ENCODE data around the gene TLR8. TPM values are rescaled to one million over a fixed set of nuclear protein-coding genes. Genes with fewer than 3 reads are reported as not detected.

Gene TLR8
- polyA plus RNA-seq, 1 of the 3 experiments (the other 2 are of a cell fraction): not detected

DNA sequence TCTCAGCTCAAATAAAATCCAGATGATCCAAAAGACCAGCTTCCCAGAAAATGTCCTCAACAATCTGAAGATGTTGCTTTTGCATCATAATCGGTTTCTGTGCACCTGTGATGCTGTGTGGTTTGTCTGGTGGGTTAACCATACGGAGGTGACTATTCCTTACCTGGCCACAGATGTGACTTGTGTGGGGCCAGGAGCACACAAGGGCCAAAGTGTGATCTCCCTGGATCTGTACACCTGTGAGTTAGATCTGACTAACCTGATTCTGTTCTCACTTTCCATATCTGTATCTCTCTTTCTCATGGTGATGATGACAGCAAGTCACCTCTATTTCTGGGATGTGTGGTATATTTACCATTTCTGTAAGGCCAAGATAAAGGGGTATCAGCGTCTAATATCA is 18.7 kb upstream of the TLR8 start:
- ChIA-PET POLR2A (no interaction called here), CTCF (no interaction called here)
- no peaks in the 10 kb centered on the region for H3K4me1 ChIP-seq (ENCODE audit: control insufficient read depth in 1 of 2, insufficient read depth in 2 of 2, low read depth in 1 of 2, low read length in 1 of 2)
- H3K4me3 ChIP-seq (ENCODE audit: low read depth in 2 of 2, low read length in 1 of 2): no peak overlapping the region
- TF ChIP-seq NFIC (IDR thresholded peaks at IDR 0.05; ENCODE audit: borderline replicate concordance): no peak
- TF ChIP-seq EZH2phosphoT487 (IDR thresholded peaks at IDR 0.05; ENCODE audit: borderline replicate concordance, low read depth): no peak
- no peak for TF ChIP-seq NRF1 (IDR thresholded peaks at IDR 0.05; ENCODE audit: low read depth, low read length)
- TF ChIP-seq, protein P1, sequence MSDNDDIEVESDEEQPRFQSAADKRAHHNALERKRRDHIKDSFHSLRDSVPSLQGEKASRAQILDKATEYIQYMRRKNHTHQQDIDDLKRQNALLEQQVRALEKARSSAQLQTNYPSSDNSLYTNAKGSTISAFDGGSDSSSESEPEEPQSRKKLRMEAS (IDR thresholded peaks at IDR 0.05; ENCODE audit: low read depth): no peak
- no peak for TF ChIP-seq RAD21 (IDR thresholded peaks at IDR 0.05; ENCODE audit: low read length)
- no peak for TF ChIP-seq GATA2 (CRISPR knock-in tag; IDR thresholded peaks at IDR 0.05)
- TF ChIP-seq RCOR1 (IDR thresholded peaks at IDR 0.05; ENCODE audit: low read length): no peak
- no peak for TF ChIP-seq MXI1 (IDR thresholded peaks at IDR 0.05; ENCODE audit: low read depth, low read length)
- no peak for TF ChIP-seq CHD2 (IDR thresholded peaks at IDR 0.05; ENCODE audit: low read length, partially characterized antibody)
- no peak for TF ChIP-seq TAF1 (IDR thresholded peaks at IDR 0.05; ENCODE audit: borderline replicate concordance, low read depth, low read length)
- no peak for TF ChIP-seq PBX3 (IDR thresholded peaks at IDR 0.05)
- no peak for TF ChIP-seq YY1 (IDR thresholded peaks at IDR 0.05; ENCODE audit: low read depth)
- no peak for TF ChIP-seq FOXM1 (IDR thresholded peaks at IDR 0.05; ENCODE audit: low read depth)
- TF ChIP-seq GABPA (IDR thresholded peaks at IDR 0.05; ENCODE audit: low read depth): no peak
- no peak for TF ChIP-seq POLR2AphosphoS5 (IDR thresholded peaks at IDR 0.05; ENCODE audit: low read depth, low read length)
- TF ChIP-seq MEF2A (IDR thresholded peaks at IDR 0.05; ENCODE audit: borderline replicate concordance, low read depth): no peak
- no peaks in the 10 kb centered on the region for H3K9me3 ChIP-seq
- H3F3A ChIP-seq (replicated peaks; ENCODE audit: insufficient read depth): no peaks in the 10 kb centered on the region
- 21% methylated on average over 3 of the region's 3 CpGs for WGBS (ENCODE audit: low lambda C conversion rate)
- H3K79me2 ChIP-seq (ENCODE audit: insufficient read depth): no peaks in the 10 kb centered on the region
- no peak overlapping the region for H3K27ac ChIP-seq (ENCODE audit: low read depth in 2 of 2, low read length in 1 of 2)
- no peaks in the 10 kb centered on the region for H4K20me1 ChIP-seq (ENCODE audit: insufficient read depth)
- no peak overlapping the region for H3K4me2 ChIP-seq
- no peak for DNase-seq
- H3K27me3 ChIP-seq (ENCODE audit: insufficient read depth): peaks cover 21% of the 10 kb centered on the region; the same call in 1 of the 2 replicates
- no peak overlapping the region for H2AFZ ChIP-seq (ENCODE audit: low read depth)
- H3K36me3 ChIP-seq (replicated peaks in 1 of 2; ENCODE audit: control insufficient read depth in 1 of 2, insufficient read depth in 2 of 2, low read length in 1 of 2): no peaks in the 10 kb centered on the region
- no peak overlapping the region for H3K9ac ChIP-seq
- no peaks in the 10 kb centered on the region; the same call in 1 of the 2 replicates for H3K9me2 ChIP-seq

GRCh38 chrX:12890467-12890866 is 16.0 kb upstream of the TLR8 start:
- TF ChIP-seq GABPA (IDR thresholded peaks at IDR 0.05; ENCODE audit: low read depth) (no peak), IRF3 (IDR thresholded peaks at IDR 0.05; ENCODE audit: low read depth, low read length) (no peak), NRF1 (IDR thresholded peaks at IDR 0.05; ENCODE audit: low read depth, low read length) (no peak)
- TF ChIP-seq, protein P2, sequence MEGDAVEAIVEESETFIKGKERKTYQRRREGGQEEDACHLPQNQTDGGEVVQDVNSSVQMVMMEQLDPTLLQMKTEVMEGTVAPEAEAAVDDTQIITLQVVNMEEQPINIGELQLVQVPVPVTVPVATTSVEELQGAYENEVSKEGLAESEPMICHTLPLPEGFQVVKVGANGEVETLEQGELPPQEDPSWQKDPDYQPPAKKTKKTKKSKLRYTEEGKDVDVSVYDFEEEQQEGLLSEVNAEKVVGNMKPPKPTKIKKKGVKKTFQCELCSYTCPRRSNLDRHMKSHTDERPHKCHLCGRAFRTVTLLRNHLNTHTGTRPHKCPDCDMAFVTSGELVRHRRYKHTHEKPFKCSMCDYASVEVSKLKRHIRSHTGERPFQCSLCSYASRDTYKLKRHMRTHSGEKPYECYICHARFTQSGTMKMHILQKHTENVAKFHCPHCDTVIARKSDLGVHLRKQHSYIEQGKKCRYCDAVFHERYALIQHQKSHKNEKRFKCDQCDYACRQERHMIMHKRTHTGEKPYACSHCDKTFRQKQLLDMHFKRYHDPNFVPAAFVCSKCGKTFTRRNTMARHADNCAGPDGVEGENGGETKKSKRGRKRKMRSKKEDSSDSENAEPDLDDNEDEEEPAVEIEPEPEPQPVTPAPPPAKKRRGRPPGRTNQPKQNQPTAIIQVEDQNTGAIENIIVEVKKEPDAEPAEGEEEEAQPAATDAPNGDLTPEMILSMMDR (IDR thresholded peaks at IDR 0.05): no peak
- Histone ChIP-seq H3F3A (replicated peaks; ENCODE audit: insufficient read depth) (no peaks in the 10 kb centered on the region), H4K20me1 (ENCODE audit: insufficient read depth) (no peaks in the 10 kb centered on the region), H3K4me3 (ENCODE audit: low read depth in 2 of 2, low read length in 1 of 2) (no peak overlapping the region), H3K4me2 (no peak overlapping the region), H3K9ac (no peak overlapping the region), H2AFZ (ENCODE audit: low read depth) (no peak overlapping the region), H3K27me3 (ENCODE audit: insufficient read depth) (peaks cover 19% of the 10 kb centered on the region; the same call in 1 of the 2 replicates), H3K27ac (ENCODE audit: low read depth in 2 of 2, low read length in 1 of 2) (no peak overlapping the region), H3K4me1 (ENCODE audit: control insufficient read depth in 1 of 2, insufficient read depth in 2 of 2, low read depth in 1 of 2, low read length in 1 of 2) (no peaks in the 10 kb centered on the region), H3K9me3 (no peaks in the 10 kb centered on the region), H3K79me2 (ENCODE audit: insufficient read depth) (no peaks in the 10 kb centered on the region), H3K36me3 (replicated peaks in 1 of 2; ENCODE audit: control insufficient read depth in 1 of 2, insufficient read depth in 2 of 2, low read length in 1 of 2) (no peaks in the 10 kb centered on the region), H3K9me2 (no peaks in the 10 kb centered on the region; the same call in 1 of the 2 replicates)
- no peak for DNase-seq
- ChIA-PET CTCF (interaction anchor here (0.6 to 1.8 kb wide), 5 partner anchors 10 to 79 kb away, joined by 3 to 12 read pairs (median 5); no protein-coding TSS in a partner anchor), POLR2A (no interaction called here)
- 25% methylated on average over 5 of the region's 5 CpGs for WGBS (ENCODE audit: low lambda C conversion rate)

Measured in SK-N-SH (cell line).